Mucosa of rectum (tissue), 2 donors: ENCODE results near the gene ME3.
A peak's percentile ranks its signal among the peaks of the same experiment; 100 is the strongest.
"Not testable (repeated sequence)": the region's sequence is repeated elsewhere in the genome, so short reads cannot be mapped to it uniquely, and the experiment has no call there.

Experiments used
- H3K27ac ChIP-seq, 2 donors: one replicate each; pipeline ENCODE4 v1.7.0; 2013; ENCODE audit warnings: inconsistent platforms in 2 of 2, low read depth in 2 of 2, low read length in 2 of 2
- H3K27me3 ChIP-seq, 2 donors: one replicate each; pipeline ENCODE4 v1.7.0; 2013; ENCODE audit warnings: low read length in 2 of 2; ENCODE audit not compliant: control insufficient read depth in 2 of 2, insufficient read depth in 2 of 2
- H3K36me3 ChIP-seq, 2 donors: one replicate each; pipeline ENCODE4 v1.7.0; 2013; ENCODE audit warnings: low read length in 2 of 2; ENCODE audit not compliant: control insufficient read depth in 2 of 2, insufficient read depth in 2 of 2
- H3K4me1 ChIP-seq, 2 donors: one replicate each; pipeline ENCODE4 v1.7.0; 2013; ENCODE audit warnings: low read length in 2 of 2, mild to moderate bottlenecking in 1 of 2; ENCODE audit not compliant: control insufficient read depth in 2 of 2, insufficient read depth in 2 of 2
- H3K4me3 ChIP-seq, 2 donors: one replicate each; pipeline ENCODE4 v1.7.0; 2013; ENCODE audit warnings: low read length in 2 of 2
- H3K9ac ChIP-seq, 2 donors: one replicate each; pipeline ENCODE4 v1.7.0; 2013; ENCODE audit warnings: low read length in 2 of 2, low read depth in 1 of 2, mild to moderate bottlenecking in 1 of 2
- H3K9me3 ChIP-seq, 2 donors: one replicate each; pipeline ENCODE4 v1.7.0; 2013; ENCODE audit warnings: low read length in 2 of 2; ENCODE audit not compliant: control insufficient read depth in 2 of 2
- donor health status: healthy.
- donor health status: Normal muscosa, but diverticular disease.

The ME3 gene

DNA sequence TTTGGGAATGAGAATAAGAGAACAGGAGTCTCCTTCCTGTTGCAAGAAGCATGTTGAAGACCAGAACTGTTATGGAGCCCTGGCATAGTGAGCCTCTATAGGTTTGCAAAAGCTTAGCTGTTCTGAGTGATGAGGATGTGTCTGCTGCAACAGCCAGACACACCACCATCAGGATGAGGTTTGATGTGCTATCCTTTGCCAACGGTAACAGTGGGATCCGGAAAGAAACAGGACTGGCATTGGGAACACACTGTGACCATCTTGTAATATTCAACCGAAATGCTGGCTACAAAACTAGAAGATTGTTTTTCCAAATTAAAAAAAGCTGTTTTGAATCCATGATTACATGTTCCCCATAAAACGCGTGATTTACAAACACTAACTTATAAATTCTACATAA lies 117.0 kb downstream of the ME3 start:
- Histone ChIP-seq H3K4me3 (no peak overlapping the region), H3K9me3 (no peaks in the 10 kb centered on the region), H3K36me3 (no peaks in the 10 kb centered on the region), H3K4me1 (peaks cover 10 to 36% of the 10 kb centered on the region in 2 donors), H3K27ac (no peak overlapping the region), H3K9ac (no peak overlapping the region), H3K27me3 (no peaks in the 10 kb centered on the region)

DNA sequence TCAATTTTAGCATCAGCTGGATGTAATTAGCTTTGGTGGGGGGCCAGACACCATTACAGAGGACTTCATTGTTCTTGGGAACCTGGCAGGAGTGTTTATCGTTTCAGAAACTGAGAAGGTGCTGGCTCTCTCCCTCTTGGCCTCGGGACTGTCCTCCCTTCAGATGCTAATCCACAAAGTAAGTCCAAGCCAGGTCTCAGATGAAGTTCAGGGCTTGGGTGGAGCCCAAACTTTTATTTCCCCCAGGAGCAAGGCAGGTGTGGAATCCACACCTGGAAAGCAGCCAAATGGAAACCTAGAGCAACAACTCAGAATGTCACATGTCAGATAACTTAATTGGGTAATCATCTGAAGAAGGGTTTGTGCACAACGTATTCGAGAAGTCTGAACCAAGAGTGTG lies 119.2 kb downstream of the ME3 start:
- Histone ChIP-seq H3K9ac (no peak overlapping the region), H3K4me3 (no peak overlapping the region), H3K27ac (peak overlapping the region in 1 of 2 donors; percentile 22), H3K36me3 (no peaks in the 10 kb centered on the region), H3K9me3 (no peaks in the 10 kb centered on the region), H3K4me1 (peaks cover 6 to 24% of the 10 kb centered on the region in 2 donors), H3K27me3 (no peaks in the 10 kb centered on the region)

GRCh38 chr11:86551288-86552092 lies 120.9 kb downstream of the ME3 start:
- Histone ChIP-seq H3K4me3 (no peak overlapping the region), H3K27me3 (no peaks in the 10 kb centered on the region), H3K4me1 (peaks cover 6 to 23% of the 10 kb centered on the region in 2 donors), H3K9ac (no peak overlapping the region), H3K9me3 (no peaks in the 10 kb centered on the region), H3K36me3 (no peaks in the 10 kb centered on the region), H3K27ac (peak overlapping the region; percentile 41 to 68)

GRCh38 chr11:86550757-86551156 lies 121.7 kb downstream of the ME3 start:
- H3K36me3 ChIP-seq: no peaks in the 10 kb centered on the region
- peak overlapping the region; percentile 41 to 68 for H3K27ac ChIP-seq
- no peaks in the 10 kb centered on the region for H3K27me3 ChIP-seq
- no peak overlapping the region for H3K9ac ChIP-seq
- no peak overlapping the region for H3K4me3 ChIP-seq
- H3K4me1 ChIP-seq: peaks cover 6 to 23% of the 10 kb centered on the region in 2 donors
- no peaks in the 10 kb centered on the region for H3K9me3 ChIP-seq

- H3K9ac ChIP-seq: no peak overlapping the region
- H3K4me1 ChIP-seq: peaks cover 3 to 23% of the 10 kb centered on the region in 2 donors
- no peaks in the 10 kb centered on the region for H3K36me3 ChIP-seq
- no peaks in the 10 kb centered on the region for H3K27me3 ChIP-seq
- H3K27ac ChIP-seq: no peak overlapping the region
- H3K4me3 ChIP-seq: no peak overlapping the region
- H3K9me3 ChIP-seq: no peaks in the 10 kb centered on the region
Observed at GRCh38 chr11:86548271-86548917, 124.0 kb downstream of the ME3 start.

DNA sequence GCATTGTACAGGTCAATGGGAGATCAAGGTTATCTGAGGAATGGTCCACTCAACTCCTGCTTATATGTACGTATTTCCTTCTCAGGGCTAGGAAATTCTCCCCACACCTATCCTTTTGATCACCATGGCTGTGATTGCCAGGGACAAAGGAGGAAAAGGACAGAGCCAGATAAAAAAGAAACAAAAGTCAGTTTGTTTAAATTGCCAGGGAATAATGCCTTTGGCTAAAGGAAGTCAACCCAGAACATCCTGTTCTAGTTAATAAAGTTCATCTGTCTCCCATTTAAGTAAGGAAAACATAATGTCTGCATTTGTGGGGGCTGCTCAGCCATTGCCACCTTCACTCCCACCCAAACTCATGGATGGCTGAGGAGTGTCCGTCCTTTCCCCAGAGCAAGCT lies 124.7 kb downstream of the ME3 start:
- no peaks in the 10 kb centered on the region for H3K9me3 ChIP-seq
- H3K27me3 ChIP-seq: no peaks in the 10 kb centered on the region
- H3K9ac ChIP-seq: no peak overlapping the region
- no peak overlapping the region for H3K27ac ChIP-seq
- H3K36me3 ChIP-seq: no peaks in the 10 kb centered on the region
- peaks cover 3 to 17% of the 10 kb centered on the region in 2 donors for H3K4me1 ChIP-seq
- H3K4me3 ChIP-seq: no peak overlapping the region

DNA sequence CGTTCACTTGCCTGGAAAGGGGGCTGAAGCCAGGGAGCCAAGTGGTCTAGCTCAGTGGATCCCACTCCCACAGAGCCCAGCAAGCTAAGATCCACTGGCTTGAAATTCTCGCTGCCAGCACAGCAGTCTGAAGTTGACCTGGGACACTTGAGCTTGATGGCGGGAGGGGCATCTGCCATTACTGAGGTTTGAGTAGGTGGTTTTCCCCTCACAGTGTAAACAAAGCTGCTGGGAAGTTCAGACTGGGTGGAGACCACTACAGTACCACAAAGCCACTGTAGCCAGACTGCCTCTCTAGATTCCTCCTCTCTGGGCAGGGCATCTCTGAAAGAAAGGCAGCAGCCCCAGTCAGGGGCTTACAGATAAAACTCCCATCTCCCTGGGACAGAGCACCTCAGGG lies 131.1 kb downstream of the ME3 start:
- not testable (repeated sequence) for H3K4me3 ChIP-seq

DNA sequence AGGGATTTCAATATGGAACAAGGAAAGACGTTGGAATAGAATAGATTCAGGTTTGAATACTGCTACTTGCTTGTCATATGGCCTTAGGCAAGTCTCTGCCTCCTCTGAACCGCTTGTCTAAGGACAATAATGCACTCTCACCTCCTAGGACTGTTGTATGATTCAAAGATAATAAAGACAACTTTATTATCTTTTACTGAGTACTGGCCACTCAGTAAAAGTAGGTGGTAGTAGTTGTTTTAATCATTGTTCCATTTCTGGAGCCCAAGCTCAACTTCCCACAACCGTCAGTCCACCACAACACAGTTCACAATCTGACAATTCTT lies 134.2 kb downstream of the ME3 start:
- no peak overlapping the region for H3K4me3 ChIP-seq
- no peaks in the 10 kb centered on the region for H3K27me3 ChIP-seq
- no peak overlapping the region for H3K9ac ChIP-seq
- H3K4me1 ChIP-seq: peaks cover 0 to 4% of the 10 kb centered on the region in 2 donors
- H3K9me3 ChIP-seq: no peaks in the 10 kb centered on the region
- H3K27ac ChIP-seq: no peak overlapping the region
- H3K36me3 ChIP-seq: no peaks in the 10 kb centered on the region

More for the DNA sequence above, 131.1 kb downstream of the ME3 start:
- H3K4me1 ChIP-seq, H3K27ac ChIP-seq, H3K9me3 ChIP-seq, H3K36me3 ChIP-seq, H3K9ac ChIP-seq, H3K27me3 ChIP-seq: not testable (repeated sequence)

DNA sequence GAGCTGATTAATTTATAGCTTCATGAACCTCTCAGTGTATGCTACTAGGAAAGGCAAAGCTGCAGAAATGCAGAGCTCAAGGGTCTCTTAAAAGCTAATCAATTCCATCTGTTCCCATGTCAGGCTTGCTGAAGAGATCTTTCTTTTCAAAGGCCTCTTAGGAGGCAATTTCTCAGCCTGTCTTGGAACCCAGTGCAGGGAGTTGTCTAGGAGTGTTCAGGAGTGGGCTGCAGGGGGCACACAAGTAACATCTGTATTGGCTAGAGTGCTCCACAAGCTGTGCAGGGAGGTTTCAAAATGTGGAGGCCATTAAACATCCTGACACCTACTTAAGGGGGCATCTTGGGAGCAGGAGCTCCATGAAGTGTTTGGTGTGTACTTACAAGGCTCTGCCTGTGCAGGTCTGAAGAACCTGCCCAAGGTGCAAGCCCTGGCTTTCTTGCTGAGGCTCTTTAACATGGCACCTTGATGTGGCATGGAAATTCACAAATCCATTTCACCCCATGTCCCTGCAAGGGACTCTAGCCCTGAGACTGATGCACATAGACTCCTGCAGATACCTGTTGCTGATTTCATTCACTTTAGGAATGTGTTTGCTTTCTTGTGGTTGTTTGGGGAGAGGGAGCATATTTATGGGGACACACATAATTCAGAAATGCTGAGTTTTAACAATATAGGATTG lies 134.7 kb downstream of the ME3 start:
- Histone ChIP-seq H3K9me3 (no peaks in the 10 kb centered on the region), H3K9ac (no peak overlapping the region), H3K4me3 (no peak overlapping the region), H3K36me3 (no peaks in the 10 kb centered on the region), H3K27ac (no peak overlapping the region), H3K4me1 (peaks cover 0 to 4% of the 10 kb centered on the region in 2 donors), H3K27me3 (no peaks in the 10 kb centered on the region)

GRCh38 chr11:86535773-86536172 lies 136.6 kb downstream of the ME3 start:
- Histone ChIP-seq H3K9ac (no peak overlapping the region), H3K27ac (no peak overlapping the region), H3K4me3 (no peak overlapping the region), H3K9me3 (no peaks in the 10 kb centered on the region), H3K4me1 (peaks cover 0 to 4% of the 10 kb centered on the region in 2 donors), H3K27me3 (no peaks in the 10 kb centered on the region), H3K36me3 (no peaks in the 10 kb centered on the region)
